OCI-LY7 (cell line): ENCODE data around the gene CACNA2D2.

Experiments used
- EZH2phosphoT487 ChIP-seq: fragments of 200-600 bp; sonication (generic); IDR thresholded peaks from 2 replicates; pipeline ENCODE4 v1.6.1; 2018; ENCODE audit warnings: low read depth, borderline replicate concordance, mild to moderate bottlenecking, mixed run types, antibody characterized with exemption, low read length, moderate library complexity, mixed read lengths
- TF ChIP-seq, protein P1 (sequence below): fragments of 200-600 bp; sonication (generic); conservative IDR thresholded peaks from 2 replicates; pipeline ENCODE4 v1.5.1; 2014; ENCODE audit warnings: mild to moderate bottlenecking, antibody characterized with exemption, low read length, moderate library complexity, mixed read lengths

DNA sequence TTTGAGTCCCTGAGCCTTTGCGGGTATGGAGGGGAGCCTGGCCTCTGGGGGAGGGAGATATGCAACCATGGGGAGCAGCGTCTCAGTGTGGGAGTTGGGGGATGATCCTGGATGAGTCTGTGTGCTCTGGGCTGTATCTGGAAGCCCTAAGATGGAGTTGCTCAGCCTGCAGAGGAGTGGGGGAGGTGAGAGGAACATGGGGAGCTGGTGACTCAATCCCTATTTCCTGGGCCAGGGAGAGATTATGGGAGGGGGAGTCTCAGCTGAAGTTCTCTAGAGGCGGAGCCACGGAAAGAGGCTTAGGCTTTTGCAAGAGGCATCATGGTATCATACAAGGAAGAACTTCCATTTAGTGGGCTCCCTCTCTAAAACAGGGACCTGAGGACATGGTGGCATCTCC, 84.6 kb downstream of the CACNA2D2 start:
- TF ChIP-seq, protein P1, sequence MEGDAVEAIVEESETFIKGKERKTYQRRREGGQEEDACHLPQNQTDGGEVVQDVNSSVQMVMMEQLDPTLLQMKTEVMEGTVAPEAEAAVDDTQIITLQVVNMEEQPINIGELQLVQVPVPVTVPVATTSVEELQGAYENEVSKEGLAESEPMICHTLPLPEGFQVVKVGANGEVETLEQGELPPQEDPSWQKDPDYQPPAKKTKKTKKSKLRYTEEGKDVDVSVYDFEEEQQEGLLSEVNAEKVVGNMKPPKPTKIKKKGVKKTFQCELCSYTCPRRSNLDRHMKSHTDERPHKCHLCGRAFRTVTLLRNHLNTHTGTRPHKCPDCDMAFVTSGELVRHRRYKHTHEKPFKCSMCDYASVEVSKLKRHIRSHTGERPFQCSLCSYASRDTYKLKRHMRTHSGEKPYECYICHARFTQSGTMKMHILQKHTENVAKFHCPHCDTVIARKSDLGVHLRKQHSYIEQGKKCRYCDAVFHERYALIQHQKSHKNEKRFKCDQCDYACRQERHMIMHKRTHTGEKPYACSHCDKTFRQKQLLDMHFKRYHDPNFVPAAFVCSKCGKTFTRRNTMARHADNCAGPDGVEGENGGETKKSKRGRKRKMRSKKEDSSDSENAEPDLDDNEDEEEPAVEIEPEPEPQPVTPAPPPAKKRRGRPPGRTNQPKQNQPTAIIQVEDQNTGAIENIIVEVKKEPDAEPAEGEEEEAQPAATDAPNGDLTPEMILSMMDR, result no peak
- TF ChIP-seq EZH2phosphoT487, result no peak
